CD4-positive, CD25-positive, alpha-beta regulatory T cell (primary cell): ENCODE results near the gene SDE2. TPM values are rescaled to one million over a fixed set of nuclear protein-coding genes. Genes with fewer than 3 reads are reported as not detected.
A peak's percentile ranks its signal among the peaks of the same experiment; 100 is the strongest.

ENCODE experiments used
- ATAC-seq, 2 donors: fragments of 150-1000 bp; cut with Tn5 transposase; one replicate each; pipeline ENCODE4 v1.10.0; 2021; ENCODE audit warnings: low read depth in 2 of 2, moderate number of reproducible peaks in 2 of 2, moderate library complexity in 1 of 2
- DNase-seq, 3 donors: peaks; one replicate each; pipeline versions ENCODE4 v3.0.0 to v3.0.0-alpha.2; 2012 to 2022; ENCODE audit warnings: mixed read lengths in 1 of 3
- H3K27ac ChIP-seq: one replicate; pipeline ENCODE4 v1.7.0; 2013; ENCODE audit warnings: mild to moderate bottlenecking, low read length; ENCODE audit not compliant: insufficient read depth, poor library complexity, severe bottlenecking
- H3K27me3 ChIP-seq: one replicate; pipeline ENCODE4 v1.7.0; 2013; ENCODE audit warnings: low read length; ENCODE audit not compliant: control insufficient read depth, insufficient read depth
- H3K36me3 ChIP-seq: one replicate; pipeline ENCODE4 v1.7.0; 2013; ENCODE audit warnings: mild to moderate bottlenecking, low read length, moderate library complexity; ENCODE audit not compliant: control insufficient read depth, insufficient read depth
- H3K4me1 ChIP-seq: 2 replicates; pipeline ENCODE4 v1.7.0; 2013; ENCODE audit warnings: mild to moderate bottlenecking, low read length; ENCODE audit not compliant: insufficient read depth, control insufficient read depth, poor library complexity, severe bottlenecking
- H3K4me3 ChIP-seq: one replicate; pipeline ENCODE4 v1.7.0; 2013; ENCODE audit warnings: low read depth, mild to moderate bottlenecking, low read length, moderate library complexity
- H3K9me3 ChIP-seq, 2 experiments: 1 replicate in 1 of 2; 2 replicates in 1 of 2; pipeline ENCODE4 v1.7.0; 2013; ENCODE audit warnings: low read length in 2 of 2, mild to moderate bottlenecking in 1 of 2, moderate library complexity in 1 of 2; ENCODE audit not compliant: control insufficient read depth in 2 of 2
- H3K27ac Mint-ChIP-seq, 3 donors: one replicate each; pipeline ENCODE4 v1.8.0; 2020 to 2022; ENCODE audit warnings: mild to moderate bottlenecking in 3 of 3, mixed read lengths in 3 of 3, moderate library complexity in 2 of 3
- H3K27me3 Mint-ChIP-seq: one replicate; pipeline ENCODE4 v1.8.0; 2022; ENCODE audit warnings: mild to moderate bottlenecking, mixed read lengths
- H3K36me3 Mint-ChIP-seq: one replicate; pipeline ENCODE4 v1.8.0; 2020; ENCODE audit warnings: mixed read lengths
- H3K4me1 Mint-ChIP-seq, 4 donors: one replicate each; pipeline ENCODE4 v1.8.0; 2020 to 2022; ENCODE audit warnings: mixed read lengths in 4 of 4, mild to moderate bottlenecking in 1 of 4
- H3K4me3 Mint-ChIP-seq, 4 donors: one replicate each; pipeline ENCODE4 v1.8.0; 2020 to 2022; ENCODE audit warnings: mild to moderate bottlenecking in 4 of 4, mixed read lengths in 4 of 4, moderate library complexity in 3 of 4
- H3K9me3 Mint-ChIP-seq, 7 donors: one replicate each; pipeline ENCODE4 v1.8.0; 2020 to 2022; ENCODE audit warnings: mixed read lengths in 7 of 7, mild to moderate bottlenecking in 3 of 7, moderate library complexity in 2 of 7
- polyA plus RNA-seq, 4 donors: library from polyadenylated mRNA; unstranded; fragments of 300-500 nt; fragmentation: Illumina TruSeq; gene quantifications; one replicate each; pipeline ENCODE4 v1.2.3, GENCODE V29; 2021
- total RNA-seq: library from RNA; stranded (reverse); gene quantifications from one replicate; pipeline ENCODE4 v1.2.3, GENCODE V29; 2022

The SDE2 gene
- total and polyA plus RNA-seq, 5 donors from 2014 or later: 5.9 to 38.1 (median 11.2) TPM

GRCh38 chr1:225998560-225999226 is 450 bp downstream of the SDE2 start:
- H3K36me3 Mint-ChIP-seq: peaks cover 23% of the 10 kb centered on the region
- Histone ChIP-seq H3K4me1 (peaks cover 75% of the 10 kb centered on the region), H3K27ac (peak overlapping the region; percentile 100), H3K9me3 (no peaks in the 10 kb centered on the region), H3K36me3 (peaks cover 18% of the 10 kb centered on the region), H3K4me3 (peak overlapping the region; percentile 98), H3K27me3 (no peaks in the 10 kb centered on the region)
- peak; percentile 1 for ATAC-seq
- H3K27ac Mint-ChIP-seq: peak overlapping the region; percentile 99 to 100 (median 100)
- peaks cover 12% of the 10 kb centered on the region for H3K27me3 Mint-ChIP-seq
- peak overlapping the region; percentile 96 to 100 (median 100) for H3K4me3 Mint-ChIP-seq
- H3K4me1 Mint-ChIP-seq: peaks cover 37 to 87% (median 55%) of the 10 kb centered on the region in 4 donors
- DNase-seq: no peak
- no peaks in the 10 kb centered on the region for H3K9me3 Mint-ChIP-seq

GRCh38 chr1:225996946-225997545 is 2.1 kb downstream of the SDE2 start:
- peaks cover 32% of the 10 kb centered on the region for H3K36me3 ChIP-seq
- Mint-ChIP-seq H3K36me3 (peaks cover 30% of the 10 kb centered on the region), H3K27me3 (peaks cover 12% of the 10 kb centered on the region), H3K9me3 (no peaks in the 10 kb centered on the region), H3K4me3 (peak overlapping the region; percentile 64 to 100 (median 98)), H3K27ac (peak overlapping the region in 2 of 3 donors; percentile 55 to 99), H3K4me1 (peaks cover 34 to 73% (median 42%) of the 10 kb centered on the region in 4 donors)
- H3K27me3 ChIP-seq: no peaks in the 10 kb centered on the region
- H3K4me3 ChIP-seq: peak overlapping the region; percentile 48
- peak overlapping the region; percentile 52 for H3K27ac ChIP-seq
- H3K4me1 ChIP-seq: peaks cover 65% of the 10 kb centered on the region
- no peak for ATAC-seq
- peak in 1 of 3 donors; percentile 58 for DNase-seq
- H3K9me3 ChIP-seq: no peaks in the 10 kb centered on the region

- DNase-seq (no peak), ATAC-seq (no peak)
- Histone ChIP-seq H3K36me3 (peaks cover 40% of the 10 kb centered on the region), H3K27ac (peak overlapping the region; percentile 52), H3K27me3 (no peaks in the 10 kb centered on the region), H3K4me1 (peaks cover 63% of the 10 kb centered on the region), H3K4me3 (peak overlapping the region; percentile 48), H3K9me3 (no peaks in the 10 kb centered on the region)
- no peaks in the 10 kb centered on the region for H3K9me3 Mint-ChIP-seq
- H3K36me3 Mint-ChIP-seq: peaks cover 36% of the 10 kb centered on the region
- peaks cover 12% of the 10 kb centered on the region for H3K27me3 Mint-ChIP-seq
- peak overlapping the region; percentile 55 to 99 (median 96) for H3K27ac Mint-ChIP-seq
- peaks cover 28 to 72% (median 41%) of the 10 kb centered on the region in 4 donors for H3K4me1 Mint-ChIP-seq
- peak overlapping the region; percentile 75 to 96 (median 76) for H3K4me3 Mint-ChIP-seq
Observed at GRCh38 chr1:225995919-225996864, 3.0 kb downstream of the SDE2 start.

GRCh38 chr1:225990705-225991464 is 8.3 kb downstream of the SDE2 start:
- ATAC-seq: no peak
- Histone ChIP-seq H3K27ac (peak overlapping the region; percentile 38), H3K4me1 (peaks cover 22% of the 10 kb centered on the region), H3K4me3 (peak overlapping the region; percentile 43), H3K27me3 (no peaks in the 10 kb centered on the region), H3K9me3 (no peaks in the 10 kb centered on the region), H3K36me3 (peaks cover 82% of the 10 kb centered on the region)
- H3K9me3 Mint-ChIP-seq: no peaks in the 10 kb centered on the region
- H3K36me3 Mint-ChIP-seq: peaks cover 50% of the 10 kb centered on the region
- peak overlapping the region; percentile 62 to 86 (median 81) for H3K27ac Mint-ChIP-seq
- H3K27me3 Mint-ChIP-seq: no peaks in the 10 kb centered on the region
- peak overlapping the region in 1 of 4 donors; percentile 31 for H3K4me3 Mint-ChIP-seq
- peak in 1 of 3 donors; percentile 59 for DNase-seq
- H3K4me1 Mint-ChIP-seq: peaks cover 22 to 48% (median 35%) of the 10 kb centered on the region in 4 donors

- Histone ChIP-seq H3K4me1 (peaks cover 11% of the 10 kb centered on the region), H3K27me3 (no peaks in the 10 kb centered on the region), H3K36me3 (peaks cover 85% of the 10 kb centered on the region), H3K27ac (no peak overlapping the region), H3K4me3 (no peak overlapping the region), H3K9me3 (no peaks in the 10 kb centered on the region)
- DNase-seq: peak in 2 of 3 donors; percentile 50 to 72
- peak overlapping the region in 2 of 3 donors; percentile 2 to 50 for H3K27ac Mint-ChIP-seq
- peak overlapping the region in 1 of 4 donors; percentile 3 for H3K4me3 Mint-ChIP-seq
- no peaks in the 10 kb centered on the region for H3K27me3 Mint-ChIP-seq
- ATAC-seq: peak in 1 of 2 donors; percentile 44
- H3K4me1 Mint-ChIP-seq: peaks cover 19 to 37% (median 27%) of the 10 kb centered on the region in 4 donors
- peaks cover 48% of the 10 kb centered on the region for H3K36me3 Mint-ChIP-seq
- H3K9me3 Mint-ChIP-seq: no peaks in the 10 kb centered on the region
Observed at GRCh38 chr1:225987491-225988316, 11.4 kb downstream of the SDE2 start.

- no peak for ATAC-seq
- H3K27ac Mint-ChIP-seq: peak overlapping the region in 1 of 3 donors; percentile 87
- H3K27ac ChIP-seq: no peak overlapping the region
Observed at GRCh38 chr1:225981714-225982113, 17.4 kb downstream of the SDE2 start.

More at GRCh38 chr1:225981714-225982113, 17.4 kb downstream of the SDE2 start:
- DNase-seq: no peak
- H3K9me3 ChIP-seq: no peaks in the 10 kb centered on the region
- H3K4me3 ChIP-seq: no peak overlapping the region
- H3K4me1 Mint-ChIP-seq: peaks cover 9 to 17% (median 13%) of the 10 kb centered on the region in 4 donors
- peaks cover 45% of the 10 kb centered on the region for H3K36me3 Mint-ChIP-seq
- H3K9me3 Mint-ChIP-seq: peaks cover 0 to 4% (median 0%) of the 10 kb centered on the region in 7 donors
- peaks cover 71% of the 10 kb centered on the region for H3K36me3 ChIP-seq
- no peak overlapping the region for H3K4me3 Mint-ChIP-seq
- no peaks in the 10 kb centered on the region for H3K27me3 Mint-ChIP-seq
- no peaks in the 10 kb centered on the region for H3K4me1 ChIP-seq
- no peaks in the 10 kb centered on the region for H3K27me3 ChIP-seq
